ENCODE measurements around the gene ANGPTL4. TPM values are rescaled to one million over a fixed set of nuclear protein-coding genes. Genes with fewer than 3 reads are reported as not detected.
"Not testable (repeated sequence)": the region's sequence is repeated elsewhere in the genome, so short reads cannot be mapped to it uniquely, and the experiment has no call there.

The ANGPTL4 gene
- total RNA-seq, 1 donor, result 4.4 TPM

DNA sequence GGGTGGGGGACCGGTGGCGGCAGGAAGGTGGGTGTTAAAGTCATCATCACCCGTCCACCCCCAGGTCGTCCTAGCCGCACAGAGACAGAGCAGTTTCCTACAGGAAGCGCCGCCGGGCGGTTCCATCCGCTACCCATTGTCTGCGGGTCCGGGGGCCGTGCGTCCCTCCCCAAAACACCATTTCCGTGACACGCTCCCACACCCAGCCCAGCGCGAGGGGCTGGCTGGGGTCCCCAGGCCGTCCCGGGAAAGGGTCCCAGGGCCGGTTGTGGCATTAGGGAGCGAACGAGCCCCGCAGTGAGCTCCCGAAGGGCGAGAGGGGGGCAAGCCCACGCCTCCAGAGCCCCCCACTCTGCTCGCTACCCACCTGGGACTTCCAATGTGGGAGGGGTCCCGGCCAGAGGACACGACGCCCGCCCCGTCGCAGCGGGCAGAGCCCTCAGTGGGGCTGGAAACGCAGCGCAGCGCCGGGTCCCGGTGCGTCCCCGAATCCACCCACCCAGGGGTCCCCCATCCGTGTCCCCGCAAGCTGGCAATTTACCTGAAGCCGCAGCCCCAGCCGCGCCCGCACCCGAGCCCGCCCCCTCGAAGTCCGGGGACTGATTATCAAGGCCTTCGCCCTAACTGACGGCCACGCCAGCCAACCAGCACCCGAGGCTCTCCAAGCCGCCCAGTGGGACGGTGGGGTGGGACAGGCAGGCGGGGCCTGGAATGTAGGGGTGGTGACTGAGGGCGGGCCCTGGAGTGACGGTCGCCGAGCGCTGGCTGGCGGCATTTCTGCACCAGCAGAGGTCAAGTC is 21.1 kb upstream of the ANGPTL4 start, which contains the start of gene KANK3:
Gene KANK3, minus strand, starts transcription at position 579 of the 799 bp plus-strand sequence. CDS start 5,434 bp downstream, outside the sequence.
- TF ChIP-seq, protein P1, sequence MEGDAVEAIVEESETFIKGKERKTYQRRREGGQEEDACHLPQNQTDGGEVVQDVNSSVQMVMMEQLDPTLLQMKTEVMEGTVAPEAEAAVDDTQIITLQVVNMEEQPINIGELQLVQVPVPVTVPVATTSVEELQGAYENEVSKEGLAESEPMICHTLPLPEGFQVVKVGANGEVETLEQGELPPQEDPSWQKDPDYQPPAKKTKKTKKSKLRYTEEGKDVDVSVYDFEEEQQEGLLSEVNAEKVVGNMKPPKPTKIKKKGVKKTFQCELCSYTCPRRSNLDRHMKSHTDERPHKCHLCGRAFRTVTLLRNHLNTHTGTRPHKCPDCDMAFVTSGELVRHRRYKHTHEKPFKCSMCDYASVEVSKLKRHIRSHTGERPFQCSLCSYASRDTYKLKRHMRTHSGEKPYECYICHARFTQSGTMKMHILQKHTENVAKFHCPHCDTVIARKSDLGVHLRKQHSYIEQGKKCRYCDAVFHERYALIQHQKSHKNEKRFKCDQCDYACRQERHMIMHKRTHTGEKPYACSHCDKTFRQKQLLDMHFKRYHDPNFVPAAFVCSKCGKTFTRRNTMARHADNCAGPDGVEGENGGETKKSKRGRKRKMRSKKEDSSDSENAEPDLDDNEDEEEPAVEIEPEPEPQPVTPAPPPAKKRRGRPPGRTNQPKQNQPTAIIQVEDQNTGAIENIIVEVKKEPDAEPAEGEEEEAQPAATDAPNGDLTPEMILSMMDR (IDR thresholded peaks at IDR 0.05; ENCODE audit: insufficient read depth, low read length), result no peak
- H3K4me3 ChIP-seq (ENCODE audit: low read depth, low read length), result peak within 1 kb of the TSS; percentile 37
- peak; percentile 87 for DNase-seq (ENCODE audit: low read depth)

DNA sequence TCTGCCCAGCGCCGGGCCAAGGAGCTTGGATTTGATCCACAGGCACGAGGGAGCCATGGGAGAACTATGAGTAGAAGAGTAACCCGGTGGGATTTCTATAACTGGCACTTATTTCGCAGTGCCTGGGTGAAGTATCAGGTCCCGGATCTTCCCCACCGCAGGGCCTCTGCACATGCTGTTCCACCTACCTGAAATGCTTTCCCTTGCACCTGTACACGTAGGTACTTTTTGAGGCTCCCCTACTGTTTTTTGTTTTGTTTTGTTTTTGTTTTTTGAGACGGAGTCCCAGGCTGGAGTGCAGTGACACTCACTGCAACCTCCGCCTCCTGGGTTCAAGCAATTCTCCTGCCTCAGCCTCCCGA is 20.5 kb upstream of the ANGPTL4 start:
- H3K4me3 ChIP-seq (ENCODE audit: low read depth, low read length), result no peak overlapping the region
- TF ChIP-seq, protein P1 (IDR thresholded peaks at IDR 0.05; ENCODE audit: insufficient read depth, low read length), result no peak

GRCh38 chr19:8349629-8350372 is 14.2 kb upstream of the ANGPTL4 start:
- not testable (repeated sequence) for DNase-seq (ENCODE audit: low read depth); H3K4me3 ChIP-seq (ENCODE audit: low read depth, low read length)

More for the DNA sequence above, 20.5 kb upstream of the ANGPTL4 start:
- DNase-seq (ENCODE audit: low read depth), result no peak

- peak overlapping the region; percentile 17 for H3K4me3 ChIP-seq (ENCODE audit: low read depth, low read length)
Measured at GRCh38 chr19:8352134-8352827, 11.7 kb upstream of the ANGPTL4 start.

DNA sequence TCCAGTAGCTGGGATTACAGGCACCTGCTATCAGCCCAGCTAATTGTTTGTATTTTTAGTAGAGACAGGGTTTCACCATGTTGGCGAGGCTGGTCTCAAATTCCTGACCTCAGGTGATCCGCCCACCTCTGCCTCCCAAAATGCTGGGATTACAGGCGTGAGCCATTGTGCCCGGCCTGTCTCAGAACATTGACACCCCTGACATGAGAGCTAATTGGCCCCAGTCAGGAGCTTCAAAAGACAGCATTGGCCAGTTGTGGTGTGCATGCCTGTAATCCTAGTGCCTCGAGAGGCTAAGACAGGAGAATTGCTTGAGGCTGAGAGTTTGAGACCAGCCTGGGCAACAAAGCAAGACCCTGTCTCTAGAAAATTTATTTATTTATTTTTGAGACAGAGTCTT is 11.1 kb upstream of the ANGPTL4 start:
- not testable (repeated sequence) for DNase-seq (ENCODE audit: low read depth); H3K4me3 ChIP-seq (ENCODE audit: low read depth, low read length)

More at GRCh38 chr19:8352134-8352827, 11.7 kb upstream of the ANGPTL4 start:
- TF ChIP-seq, protein P1 (IDR thresholded peaks at IDR 0.05; ENCODE audit: insufficient read depth, low read length), result no peak
- DNase-seq (ENCODE audit: low read depth), result peak; percentile 22

- peak; percentile 91 for DNase-seq (ENCODE audit: low read depth)
- TF ChIP-seq, protein P1 (IDR thresholded peaks at IDR 0.05; ENCODE audit: insufficient read depth, low read length), result peak; percentile 0
- no peak overlapping the region for H3K4me3 ChIP-seq (ENCODE audit: low read depth, low read length)
Measured at GRCh38 chr19:8355631-8356402, 8.1 kb upstream of the ANGPTL4 start.

DNA sequence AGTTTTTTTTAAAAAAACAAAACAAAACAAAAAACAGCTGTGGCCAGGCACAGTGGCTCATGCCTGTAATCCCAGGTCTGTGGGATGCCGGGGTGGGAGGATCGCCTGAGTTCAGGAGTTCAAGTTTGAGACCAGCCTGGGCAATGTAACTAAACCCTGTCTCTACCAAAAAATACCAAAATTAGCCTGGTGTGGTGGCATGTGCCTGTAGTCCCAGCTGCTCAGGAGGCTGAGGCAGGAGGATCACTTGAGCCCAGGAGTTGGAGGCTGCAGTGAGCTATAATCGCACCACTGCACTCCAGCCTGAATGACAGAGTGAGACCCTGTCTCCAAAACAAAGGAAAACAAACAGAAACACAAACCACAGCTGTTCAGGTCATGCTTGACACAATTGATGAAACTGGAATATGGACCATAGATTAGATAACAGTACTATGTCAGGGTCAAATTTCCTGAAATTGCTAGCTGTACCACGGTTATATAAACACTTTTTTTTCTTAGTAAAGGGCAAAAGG is 6.9 kb upstream of the ANGPTL4 start:
- DNase-seq (ENCODE audit: low read depth), result peak; percentile 39
- no peak overlapping the region for H3K4me3 ChIP-seq (ENCODE audit: low read depth, low read length)
- TF ChIP-seq, protein P1 (IDR thresholded peaks at IDR 0.05; ENCODE audit: insufficient read depth, low read length), result no peak
